A549 (cell line): Measurements from ENCODE around the gene NAA16.

Source experiments
- EHF ChIP-seq: fragments of 250-450 bp; sonication (Bioruptor Pico); IDR thresholded peaks from 2 replicates; pipeline ENCODE4 v1.5.0; 2020; ENCODE audit warnings: mild to moderate bottlenecking
- HDAC2 ChIP-seq: fragments of 200-600 bp; sonication (generic); IDR thresholded peaks from 2 replicates; pipeline ENCODE4 v1.6.1; 2016
- MAFK ChIP-seq: fragments of 450-650 bp; IDR thresholded peaks from 2 replicates; pipeline ENCODE4 v1.6.1; 2014; ENCODE audit not compliant: partially characterized antibody
- POLR2A ChIP-seq: IDR thresholded peaks from 2 replicates; pipeline ENCODE4 v1.6.1; 2012; ENCODE audit warnings: mild to moderate bottlenecking, low read length
- POLR2AphosphoS2 ChIP-seq: conservative IDR thresholded peaks from 2 replicates; pipeline ENCODE4 v1.6.1; 2012; ENCODE audit warnings: low read length, improper control_type of control experiment, inconsistent platforms
- TF ChIP-seq, protein P1 (sequence below): fragments of >200 bp; sonication (Bioruptor Twin); formaldehyde crosslinking; IDR thresholded peaks from 3 replicates; pipeline ENCODE4 v1.5.1; 2016
- TF ChIP-seq, protein P2 (sequence below): fragments of 200-600 bp; sonication (generic); IDR thresholded peaks from 2 replicates; pipeline ENCODE4 v1.6.1; 2016; ENCODE audit warnings: antibody characterized with exemption, mild to moderate bottlenecking, moderate library complexity
- TF ChIP-seq, protein P3 (sequence below): fragments of 250-450 bp; sonication (Bioruptor Pico); IDR thresholded peaks from 2 replicates; pipeline ENCODE4 v1.5.0; 2021; ENCODE audit warnings: mild to moderate bottlenecking, moderate library complexity, borderline replicate concordance

DNA sequence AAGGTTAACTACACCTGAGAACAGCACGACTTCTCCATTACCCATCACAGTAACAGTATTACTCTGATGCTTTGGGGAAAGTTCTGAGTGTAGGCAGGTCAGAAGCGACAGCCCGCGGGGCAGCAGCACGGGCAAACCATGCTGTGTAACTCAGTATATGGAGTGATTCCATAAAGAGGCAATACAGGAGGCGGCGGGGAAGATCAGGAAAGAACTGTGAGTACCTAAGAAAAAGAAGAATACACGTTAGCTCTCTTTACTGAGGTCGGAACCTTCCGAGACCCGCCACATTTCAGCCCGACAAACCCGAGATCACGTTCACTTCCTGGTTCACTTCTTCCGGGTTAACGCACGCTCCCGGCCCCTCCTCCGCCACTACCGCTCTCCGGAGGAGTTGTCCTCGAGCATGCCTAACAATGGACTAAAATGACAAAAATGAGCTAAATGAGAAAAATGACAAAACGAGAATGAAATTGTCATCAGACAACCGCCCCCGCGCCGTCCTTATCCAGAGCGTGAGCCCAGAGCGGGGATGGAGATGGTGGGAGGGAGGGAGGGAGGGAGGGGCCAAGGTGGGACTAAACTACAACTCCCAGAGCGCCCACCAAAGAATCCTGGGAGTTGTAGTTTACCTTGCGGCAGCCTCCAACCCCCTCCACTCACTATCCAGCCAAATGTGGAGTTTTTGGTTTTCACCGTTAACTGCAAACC is 47.7 kb upstream of the NAA16 start, which contains the start of gene MTRF1:
- TF ChIP-seq POLR2AphosphoS2: no peak
- peak; percentile 33; the same call in 1 of the 2 replicates for TF ChIP-seq POLR2A
- no peak for TF ChIP-seq HDAC2
- TF ChIP-seq, protein P1, sequence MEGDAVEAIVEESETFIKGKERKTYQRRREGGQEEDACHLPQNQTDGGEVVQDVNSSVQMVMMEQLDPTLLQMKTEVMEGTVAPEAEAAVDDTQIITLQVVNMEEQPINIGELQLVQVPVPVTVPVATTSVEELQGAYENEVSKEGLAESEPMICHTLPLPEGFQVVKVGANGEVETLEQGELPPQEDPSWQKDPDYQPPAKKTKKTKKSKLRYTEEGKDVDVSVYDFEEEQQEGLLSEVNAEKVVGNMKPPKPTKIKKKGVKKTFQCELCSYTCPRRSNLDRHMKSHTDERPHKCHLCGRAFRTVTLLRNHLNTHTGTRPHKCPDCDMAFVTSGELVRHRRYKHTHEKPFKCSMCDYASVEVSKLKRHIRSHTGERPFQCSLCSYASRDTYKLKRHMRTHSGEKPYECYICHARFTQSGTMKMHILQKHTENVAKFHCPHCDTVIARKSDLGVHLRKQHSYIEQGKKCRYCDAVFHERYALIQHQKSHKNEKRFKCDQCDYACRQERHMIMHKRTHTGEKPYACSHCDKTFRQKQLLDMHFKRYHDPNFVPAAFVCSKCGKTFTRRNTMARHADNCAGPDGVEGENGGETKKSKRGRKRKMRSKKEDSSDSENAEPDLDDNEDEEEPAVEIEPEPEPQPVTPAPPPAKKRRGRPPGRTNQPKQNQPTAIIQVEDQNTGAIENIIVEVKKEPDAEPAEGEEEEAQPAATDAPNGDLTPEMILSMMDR: no peak
- TF ChIP-seq, protein P2, sequence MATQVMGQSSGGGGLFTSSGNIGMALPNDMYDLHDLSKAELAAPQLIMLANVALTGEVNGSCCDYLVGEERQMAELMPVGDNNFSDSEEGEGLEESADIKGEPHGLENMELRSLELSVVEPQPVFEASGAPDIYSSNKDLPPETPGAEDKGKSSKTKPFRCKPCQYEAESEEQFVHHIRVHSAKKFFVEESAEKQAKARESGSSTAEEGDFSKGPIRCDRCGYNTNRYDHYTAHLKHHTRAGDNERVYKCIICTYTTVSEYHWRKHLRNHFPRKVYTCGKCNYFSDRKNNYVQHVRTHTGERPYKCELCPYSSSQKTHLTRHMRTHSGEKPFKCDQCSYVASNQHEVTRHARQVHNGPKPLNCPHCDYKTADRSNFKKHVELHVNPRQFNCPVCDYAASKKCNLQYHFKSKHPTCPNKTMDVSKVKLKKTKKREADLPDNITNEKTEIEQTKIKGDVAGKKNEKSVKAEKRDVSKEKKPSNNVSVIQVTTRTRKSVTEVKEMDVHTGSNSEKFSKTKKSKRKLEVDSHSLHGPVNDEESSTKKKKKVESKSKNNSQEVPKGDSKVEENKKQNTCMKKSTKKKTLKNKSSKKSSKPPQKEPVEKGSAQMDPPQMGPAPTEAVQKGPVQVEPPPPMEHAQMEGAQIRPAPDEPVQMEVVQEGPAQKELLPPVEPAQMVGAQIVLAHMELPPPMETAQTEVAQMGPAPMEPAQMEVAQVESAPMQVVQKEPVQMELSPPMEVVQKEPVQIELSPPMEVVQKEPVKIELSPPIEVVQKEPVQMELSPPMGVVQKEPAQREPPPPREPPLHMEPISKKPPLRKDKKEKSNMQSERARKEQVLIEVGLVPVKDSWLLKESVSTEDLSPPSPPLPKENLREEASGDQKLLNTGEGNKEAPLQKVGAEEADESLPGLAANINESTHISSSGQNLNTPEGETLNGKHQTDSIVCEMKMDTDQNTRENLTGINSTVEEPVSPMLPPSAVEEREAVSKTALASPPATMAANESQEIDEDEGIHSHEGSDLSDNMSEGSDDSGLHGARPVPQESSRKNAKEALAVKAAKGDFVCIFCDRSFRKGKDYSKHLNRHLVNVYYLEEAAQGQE: no peak
- TF ChIP-seq MAFK: no peak
- TF ChIP-seq EHF: no peak
- TF ChIP-seq, protein P3, sequence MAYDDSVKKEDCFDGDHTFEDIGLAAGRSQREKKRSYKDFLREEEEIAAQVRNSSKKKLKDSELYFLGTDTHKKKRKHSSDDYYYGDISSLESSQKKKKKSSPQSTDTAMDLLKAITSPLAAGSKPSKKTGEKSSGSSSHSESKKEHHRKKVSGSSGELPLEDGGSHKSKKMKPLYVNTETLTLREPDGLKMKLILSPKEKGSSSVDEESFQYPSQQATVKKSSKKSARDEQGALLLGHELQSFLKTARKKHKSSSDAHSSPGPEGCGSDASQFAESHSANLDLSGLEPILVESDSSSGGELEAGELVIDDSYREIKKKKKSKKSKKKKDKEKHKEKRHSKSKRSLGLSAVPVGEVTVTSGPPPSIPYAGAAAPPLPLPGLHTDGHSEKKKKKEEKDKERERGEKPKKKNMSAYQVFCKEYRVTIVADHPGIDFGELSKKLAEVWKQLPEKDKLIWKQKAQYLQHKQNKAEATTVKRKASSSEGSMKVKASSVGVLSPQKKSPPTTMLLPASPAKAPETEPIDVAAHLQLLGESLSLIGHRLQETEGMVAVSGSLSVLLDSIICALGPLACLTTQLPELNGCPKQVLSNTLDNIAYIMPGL (CRISPR knock-in tag): no peak
